DOHH2 (cell line): ENCODE data around the gene KRTCAP2.

Source experiments
- CTCF ChIP-seq: fragments of 200-600 bp; sonication (generic); IDR thresholded peaks from one replicate; pipeline ENCODE4 v1.5.1; 2014; ENCODE audit warnings: antibody characterized with exemption, mild to moderate bottlenecking, low read depth, low read length; ENCODE audit not compliant: poor library complexity, severe bottlenecking
- EZH2phosphoT487 ChIP-seq: fragments of 200-600 bp; sonication (generic); IDR thresholded peaks from 2 replicates; pipeline ENCODE4 v1.6.1; 2017; ENCODE audit warnings: borderline replicate concordance, mild to moderate bottlenecking, antibody characterized with exemption, low read length, moderate library complexity, mixed read lengths

DNA sequence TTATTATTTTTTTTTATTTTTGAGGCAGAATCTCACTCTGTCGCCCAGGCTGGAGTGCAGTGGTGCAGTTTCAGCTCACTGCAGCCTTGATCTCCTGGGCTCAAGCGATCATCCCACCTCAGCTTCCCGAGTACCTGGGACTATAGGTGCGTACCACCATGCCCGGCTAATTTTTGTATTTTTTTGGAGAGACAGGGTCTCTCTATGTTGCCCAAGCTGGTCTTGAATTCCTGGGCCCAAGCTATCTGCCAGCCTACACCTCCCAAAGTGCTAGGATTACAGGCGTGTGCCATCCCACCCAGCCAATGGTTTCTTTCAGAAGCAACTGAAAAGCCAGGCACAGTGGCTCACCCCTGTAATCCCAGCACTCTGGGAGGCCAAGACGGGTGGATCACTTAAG lies 2.3 kb downstream of the KRTCAP2 start:
- TF ChIP-seq CTCF: no peak
- no peak for TF ChIP-seq EZH2phosphoT487
